Measurements from ENCODE around the gene UNC5CL.
"Not testable (repeated sequence)": the region's sequence is repeated elsewhere in the genome, so short reads cannot be mapped to it uniquely, and the experiment has no call there.

UNC5CL gene

GRCh38 chr6:41021832-41022231 lies 17.2 kb downstream of the UNC5CL start:
- Histone ChIP-seq H3K4me3 (ENCODE audit: insufficient read depth, low read length, poor library complexity, severe bottlenecking) (no peak overlapping the region), H3K4me2 (ENCODE audit: low read depth, low read length, poor library complexity, severe bottlenecking) (no peak overlapping the region), H2AFZ (ENCODE audit: low read depth, low read length, severe bottlenecking) (no peak overlapping the region), H4K20me1 (ENCODE audit: low read depth, low read length) (no peaks in the 10 kb centered on the region), H3K9ac (ENCODE audit: low read length) (no peak overlapping the region), H3K9me2 (replicated peaks; ENCODE audit: insufficient read depth, low read length) (no peaks in the 10 kb centered on the region), H3K27me3 (ENCODE audit: low read length) (no peaks in the 10 kb centered on the region), H3K79me2 (ENCODE audit: insufficient read depth, low read length) (no peaks in the 10 kb centered on the region), H3K9me3 (ENCODE audit: insufficient read depth, low read length) (no peaks in the 10 kb centered on the region), H3K36me3 (ENCODE audit: low read length) (no peaks in the 10 kb centered on the region), H3F3A (ENCODE audit: insufficient read depth) (no peaks in the 10 kb centered on the region), H3K27ac (ENCODE audit: low read depth, low read length) (no peak overlapping the region)
- TF ChIP-seq CTCF (IDR thresholded peaks at IDR 0.05; ENCODE audit: insufficient read depth, low read length, poor library complexity, severe bottlenecking) (no peak), EZH2phosphoT487 (conservative IDR thresholded peaks at IDR 0.05; ENCODE audit: low read length) (no peak)

DNA sequence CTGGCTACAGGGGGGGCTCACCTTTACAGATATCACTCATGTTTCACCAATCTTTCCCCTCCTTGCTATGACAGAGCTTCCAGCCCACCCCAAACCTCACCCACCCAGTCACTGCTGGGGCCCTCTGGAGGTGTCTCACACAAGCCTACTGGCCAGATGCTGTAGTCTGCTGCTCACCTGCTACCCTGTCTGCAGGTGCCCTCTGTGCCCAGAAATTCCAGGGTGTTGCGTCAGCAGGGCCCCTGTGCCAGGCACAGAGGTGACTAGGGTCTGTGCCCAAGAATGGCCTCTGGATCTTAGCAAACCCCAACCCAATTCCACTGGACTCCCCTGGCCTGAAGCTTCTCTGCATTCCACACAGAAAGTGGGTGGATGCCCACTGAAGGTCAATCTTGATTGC lies 21.4 kb downstream of the UNC5CL start:
- Histone ChIP-seq H3K9me3 (ENCODE audit: insufficient read depth, low read length) (no peaks in the 10 kb centered on the region), H3F3A (ENCODE audit: insufficient read depth) (no peaks in the 10 kb centered on the region), H3K79me2 (ENCODE audit: insufficient read depth, low read length) (no peaks in the 10 kb centered on the region), H3K9ac (ENCODE audit: low read length) (no peak overlapping the region), H3K27ac (ENCODE audit: low read depth, low read length) (no peak overlapping the region), H3K4me3 (ENCODE audit: insufficient read depth, low read length, poor library complexity, severe bottlenecking) (no peak overlapping the region), H3K4me2 (ENCODE audit: low read depth, low read length, poor library complexity, severe bottlenecking) (no peak overlapping the region), H3K27me3 (ENCODE audit: low read length) (no peaks in the 10 kb centered on the region), H2AFZ (ENCODE audit: low read depth, low read length, severe bottlenecking) (no peak overlapping the region), H4K20me1 (ENCODE audit: low read depth, low read length) (no peaks in the 10 kb centered on the region), H3K9me2 (replicated peaks; ENCODE audit: insufficient read depth, low read length) (no peaks in the 10 kb centered on the region), H3K36me3 (ENCODE audit: low read length) (no peaks in the 10 kb centered on the region)
- TF ChIP-seq CTCF (IDR thresholded peaks at IDR 0.05; ENCODE audit: insufficient read depth, low read length, poor library complexity, severe bottlenecking) (no peak), EZH2phosphoT487 (conservative IDR thresholded peaks at IDR 0.05; ENCODE audit: low read length) (no peak)

DNA sequence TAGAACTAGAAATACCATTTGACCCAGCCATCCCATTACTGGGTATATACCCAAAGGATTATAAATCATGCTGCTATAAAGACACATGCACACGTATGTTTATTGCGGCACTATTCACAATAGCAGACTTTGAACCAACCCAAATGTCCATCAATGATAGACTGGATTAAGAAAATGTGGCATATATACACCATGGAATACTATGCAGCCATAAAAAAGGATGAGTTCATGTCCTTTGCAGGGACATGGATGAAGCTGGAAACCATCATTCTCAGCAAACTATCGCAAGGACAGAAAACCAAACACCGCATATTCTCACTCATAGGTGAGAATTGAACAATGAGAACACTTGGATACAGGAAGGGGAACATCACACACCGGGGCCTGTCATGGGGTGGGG lies 23.2 kb downstream of the UNC5CL start:
- not testable (repeated sequence) for H3K9me3 ChIP-seq (ENCODE audit: insufficient read depth, low read length); H3K27me3 ChIP-seq (ENCODE audit: low read length); H3K36me3 ChIP-seq (ENCODE audit: low read length); H2AFZ ChIP-seq (ENCODE audit: low read depth, low read length, severe bottlenecking); H3F3A ChIP-seq (ENCODE audit: insufficient read depth); H3K9ac ChIP-seq (ENCODE audit: low read length); H3K27ac ChIP-seq (ENCODE audit: low read depth, low read length); H4K20me1 ChIP-seq (ENCODE audit: low read depth, low read length); H3K4me2 ChIP-seq (ENCODE audit: low read depth, low read length, poor library complexity, severe bottlenecking); H3K79me2 ChIP-seq (ENCODE audit: insufficient read depth, low read length); H3K9me2 ChIP-seq (replicated peaks; ENCODE audit: insufficient read depth, low read length); H3K4me3 ChIP-seq (ENCODE audit: insufficient read depth, low read length, poor library complexity, severe bottlenecking)

DNA sequence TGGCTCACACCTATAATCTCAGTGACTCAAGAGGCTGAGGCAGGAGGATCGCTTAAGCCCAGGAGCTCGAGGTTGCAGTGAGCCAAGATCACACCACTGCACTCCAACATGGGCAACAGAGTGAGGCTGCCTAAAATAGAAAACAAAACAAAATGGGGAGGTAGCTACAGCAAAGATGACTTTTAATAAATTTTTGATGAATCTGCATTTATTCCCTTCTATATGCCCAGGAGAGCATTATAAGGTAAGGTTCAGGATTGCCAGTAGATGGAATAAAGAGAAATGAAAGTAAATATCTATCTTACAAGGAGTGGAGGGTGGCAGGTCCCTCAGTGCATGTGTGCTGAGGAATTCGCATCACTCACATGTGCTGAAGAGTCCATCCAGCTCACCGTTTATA lies 24.2 kb downstream of the UNC5CL start:
- H4K20me1 ChIP-seq (ENCODE audit: low read depth, low read length) = no peaks in the 10 kb centered on the region
- H3K27me3 ChIP-seq (ENCODE audit: low read length) = no peaks in the 10 kb centered on the region
- H3F3A ChIP-seq (ENCODE audit: insufficient read depth) = no peaks in the 10 kb centered on the region
- no peak overlapping the region for H3K9ac ChIP-seq (ENCODE audit: low read length)
- no peak overlapping the region for H3K4me2 ChIP-seq (ENCODE audit: low read depth, low read length, poor library complexity, severe bottlenecking)
- no peak overlapping the region for H3K27ac ChIP-seq (ENCODE audit: low read depth, low read length)
- no peaks in the 10 kb centered on the region for H3K9me2 ChIP-seq (replicated peaks; ENCODE audit: insufficient read depth, low read length)
- H3K79me2 ChIP-seq (ENCODE audit: insufficient read depth, low read length) = no peaks in the 10 kb centered on the region
- H2AFZ ChIP-seq (ENCODE audit: low read depth, low read length, severe bottlenecking) = no peak overlapping the region
- no peaks in the 10 kb centered on the region for H3K36me3 ChIP-seq (ENCODE audit: low read length)
- no peaks in the 10 kb centered on the region for H3K9me3 ChIP-seq (ENCODE audit: insufficient read depth, low read length)
- H3K4me3 ChIP-seq (ENCODE audit: insufficient read depth, low read length, poor library complexity, severe bottlenecking) = no peak overlapping the region
- TF ChIP-seq CTCF (IDR thresholded peaks at IDR 0.05; ENCODE audit: insufficient read depth, low read length, poor library complexity, severe bottlenecking) = no peak
- no peak for TF ChIP-seq EZH2phosphoT487 (conservative IDR thresholded peaks at IDR 0.05; ENCODE audit: low read length)

Data from SU-DHL-6 (cell line).